HG02852 (cell line): ENCODE results near the gene SARM1.
"Not testable (repeated sequence)": the region's sequence is repeated elsewhere in the genome, so short reads cannot be mapped to it uniquely, and the experiment has no call there.

Experiments
- ATAC-seq: cut with Tn5 transposase; IDR thresholded peaks from one replicate; pipeline ENCODE4 v1.9.1; 2021; ENCODE audit warnings: mild to moderate bottlenecking, moderate library complexity; ENCODE audit not compliant: unreplicated experiment

Gene SARM1

DNA sequence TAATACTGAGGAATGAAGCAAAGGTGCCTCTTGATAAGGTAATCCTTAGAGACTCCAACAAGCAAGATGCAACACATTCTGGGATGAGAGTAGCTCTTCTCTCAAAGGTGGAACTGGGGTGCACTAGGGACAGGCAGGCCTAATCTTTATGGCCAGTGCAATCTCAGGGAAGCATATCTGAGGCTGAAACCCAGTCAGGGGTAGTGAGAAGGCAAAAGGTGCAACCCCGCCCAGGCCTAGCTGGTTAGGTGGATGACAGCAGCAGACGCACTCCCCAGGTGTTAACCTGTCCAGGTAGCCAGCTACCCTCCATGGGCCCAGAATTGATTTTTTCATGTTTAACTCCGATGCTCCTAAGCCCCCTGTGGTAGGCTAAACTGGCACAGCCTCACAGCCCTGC is 44.4 kb downstream of the SARM1 start:
- no peak for ATAC-seq

DNA sequence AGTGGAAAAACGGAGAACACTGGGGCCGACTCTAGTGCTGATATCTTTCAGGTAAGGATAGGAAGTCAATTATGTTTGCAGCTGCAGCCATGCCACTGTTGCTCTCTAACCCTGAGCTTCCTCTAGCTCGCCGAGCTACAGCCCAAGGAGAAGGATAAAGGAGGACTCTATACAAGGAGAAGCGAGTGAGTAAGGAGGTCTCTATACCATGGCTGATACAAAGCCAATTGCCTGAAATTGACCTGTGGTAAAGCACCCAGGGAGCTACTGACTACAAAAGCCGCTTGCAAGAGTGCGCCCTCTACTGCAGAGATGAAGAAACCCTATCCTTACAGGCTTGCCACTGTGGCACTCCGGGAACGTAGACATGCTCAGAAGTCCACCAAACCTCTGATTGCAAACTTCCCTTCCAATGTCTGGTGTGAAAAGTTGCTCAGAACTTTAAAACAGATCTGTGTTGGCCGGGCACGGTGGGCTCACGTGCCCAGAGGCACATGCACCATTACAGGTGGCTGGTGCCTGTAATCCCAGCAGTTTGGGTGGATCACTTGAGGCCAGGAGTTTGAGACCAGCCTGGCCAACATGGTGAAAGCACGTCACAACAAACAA is 45.3 kb downstream of the SARM1 start:
- ATAC-seq = no peak

DNA sequence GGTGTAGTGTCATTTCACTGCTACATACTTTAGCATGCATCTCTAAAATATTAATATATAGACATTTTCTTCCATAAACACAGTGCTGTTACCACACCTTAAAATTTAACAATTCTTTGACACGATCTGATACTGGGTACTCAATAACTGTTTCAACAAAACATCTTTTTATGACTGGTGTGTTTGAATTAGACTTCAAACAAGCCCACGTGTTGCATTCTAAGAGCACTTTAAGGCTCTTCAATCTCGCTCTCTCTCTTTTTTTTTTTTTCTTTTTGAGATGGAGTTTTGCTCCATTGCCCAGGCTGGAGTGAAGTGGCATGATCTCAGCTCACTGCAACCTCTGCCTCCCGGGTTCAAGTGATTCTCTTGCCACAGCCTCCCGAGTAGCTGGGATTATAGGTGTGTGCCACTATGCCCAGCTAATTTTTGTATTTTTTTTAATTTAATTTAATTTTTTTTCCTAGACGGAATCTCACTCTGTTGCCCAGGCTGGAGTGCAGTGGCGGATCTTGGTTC is 50.4 kb downstream of the SARM1 start:
- no peak for ATAC-seq

DNA sequence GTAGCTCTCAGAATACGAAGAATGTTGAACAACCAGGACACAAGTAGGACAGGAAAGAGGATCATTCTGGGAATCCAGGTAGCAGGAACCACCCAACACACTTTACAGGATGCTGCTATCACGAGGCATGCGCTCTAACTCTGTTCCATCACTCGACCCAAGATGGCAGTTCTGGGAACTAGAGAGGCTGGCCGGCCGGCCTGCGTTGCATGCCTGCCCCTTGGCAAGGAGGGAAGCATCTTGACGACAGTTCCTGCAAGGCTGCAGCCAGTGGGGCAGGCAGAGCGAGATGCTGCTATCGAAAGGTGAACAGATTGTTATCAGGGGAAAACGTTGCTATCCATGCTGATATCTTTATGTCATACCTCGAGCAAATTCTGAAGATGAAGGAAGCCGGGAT is 53.7 kb downstream of the SARM1 start:
- ATAC-seq = no peak

GRCh38 chr17:28426081-28426519 is 54.6 kb downstream of the SARM1 start:
- ATAC-seq = no peak

DNA sequence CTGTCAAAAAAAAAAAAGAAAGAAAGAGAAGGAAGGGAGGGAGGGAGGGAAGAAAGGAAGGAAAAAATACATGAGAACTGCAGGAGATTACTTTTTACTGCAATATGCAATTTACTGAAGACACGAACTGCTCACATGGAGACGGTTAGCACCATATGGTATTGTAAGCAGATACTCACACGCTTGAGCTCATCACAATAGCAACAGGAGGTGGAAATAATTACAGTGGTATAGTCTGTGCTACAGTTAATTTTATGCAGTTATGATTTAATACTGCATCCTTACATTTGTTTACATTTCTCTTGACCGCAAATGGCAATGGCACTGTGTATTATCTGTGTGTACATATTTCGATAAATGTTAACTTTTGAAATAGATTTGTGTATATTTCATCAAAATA is 55.9 kb downstream of the SARM1 start:
- ATAC-seq = no peak

- ATAC-seq = not testable (repeated sequence)
These were observed 56.5 kb downstream of the SARM1 start for GRCh38 chr17:28427982-28428381.

GRCh38 chr17:28433721-28434120 is 62.2 kb downstream of the SARM1 start:
- no peak for ATAC-seq

DNA sequence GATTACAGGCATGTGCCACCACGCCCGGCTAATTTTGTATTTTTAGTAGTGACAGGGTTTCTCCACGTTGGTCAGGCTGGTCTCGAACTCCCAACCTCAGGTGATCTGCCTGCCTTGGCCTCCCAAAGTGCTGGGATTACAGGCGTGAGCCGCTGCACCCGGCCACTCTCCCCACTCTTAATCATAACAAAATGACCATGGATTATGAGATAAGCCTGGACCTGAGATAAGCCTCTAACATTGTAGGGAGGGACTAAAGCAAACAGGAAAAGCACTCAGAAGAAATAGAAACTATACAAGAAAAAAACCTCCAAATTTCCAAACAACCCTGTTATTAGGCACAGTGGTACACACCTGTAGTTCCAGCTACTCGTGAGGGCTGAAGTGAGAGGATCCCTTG is 62.8 kb downstream of the SARM1 start:
- not testable (repeated sequence) for ATAC-seq

DNA sequence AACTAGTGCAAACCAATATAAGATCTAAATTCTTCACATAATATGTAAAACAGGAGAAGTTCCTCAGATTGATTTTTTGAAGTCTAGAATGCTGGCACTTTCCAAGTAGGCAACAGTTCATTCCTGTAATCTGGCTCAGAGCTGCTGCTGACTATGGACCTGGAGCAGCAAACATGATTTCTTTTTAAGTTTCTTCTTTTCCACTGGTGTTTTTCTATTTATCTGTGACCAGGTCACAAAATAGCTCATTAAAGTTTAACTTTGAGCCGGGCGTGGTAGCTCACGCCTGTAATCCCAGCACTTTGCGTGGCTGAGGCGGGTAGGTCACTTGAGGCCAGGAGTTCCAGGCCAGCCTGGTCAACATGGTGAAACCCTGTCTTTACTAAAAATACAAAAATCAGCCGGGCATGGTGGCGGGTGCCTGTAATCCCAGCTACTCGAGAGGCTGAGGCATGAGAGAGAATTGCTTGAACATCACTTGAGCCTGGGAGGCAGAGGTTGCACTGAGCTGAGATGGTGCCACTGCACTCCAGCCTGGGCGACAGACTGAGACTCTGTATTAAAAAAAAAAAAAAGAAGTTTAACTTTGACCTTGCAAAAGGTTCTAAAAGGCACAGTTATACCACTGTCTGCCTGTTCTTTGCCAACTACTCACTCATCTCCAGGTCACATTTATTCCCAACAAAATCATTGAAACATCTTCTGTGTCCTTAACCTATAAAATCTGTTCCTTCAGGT is 72.6 kb downstream of the SARM1 start:
- ATAC-seq = no peak

GRCh38 chr17:28446716-28447395 is 75.4 kb downstream of the SARM1 start:
- no peak for ATAC-seq

GRCh38 chr17:28447396-28447760 is 75.9 kb downstream of the SARM1 start:
- ATAC-seq = no peak

GRCh38 chr17:28449859-28450258 is 78.4 kb downstream of the SARM1 start:
- no peak for ATAC-seq
